A673 (cell line): Measurements from ENCODE around the gene DCC. TPM values are rescaled to one million over a fixed set of nuclear protein-coding genes. Genes with fewer than 3 reads are reported as not detected.
"Not testable (repeated sequence)": the region's sequence is repeated elsewhere in the genome, so short reads cannot be mapped to it uniquely, and the experiment has no call there.

Experiments used
- BruUV-seq: library from RNA; stranded (reverse); fragments of 400-500 nt; replicated peaks from 2 replicates; lab custom pipeline; 2021; lab: Mats Ljungman, UMichigan
- CTCF ChIA-PET: fragments of 300-600 bp; sonication (Branson Sonifier 250); formaldehyde crosslinking; loops from one replicate; lab custom pipeline; 2022; ENCODE audit warnings: antibody characterized with exemption; lab: Charles Lee
- POLR2A ChIA-PET: fragments of 300-600 bp; sonication (Branson Sonifier 250); formaldehyde crosslinking; loops from one replicate; lab custom pipeline; 2022; ENCODE audit warnings: antibody characterized with exemption; ENCODE audit not compliant: low non-redundant PET; lab: Charles Lee
- DNase-seq: peaks from one replicate; pipeline ENCODE4 v3.0.0-alpha.2; 2015; ENCODE audit warnings: low spot score
- H3K27ac ChIP-seq: fragments of 200-600 bp; sonication (generic); 2 replicates; pipeline ENCODE4 v1.5.1; 2016; ENCODE audit warnings: mixed run types, low read depth, mild to moderate bottlenecking, mixed read lengths, antibody characterized with exemption, low read length; ENCODE audit not compliant: poor library complexity, severe bottlenecking
- H3K27me3 ChIP-seq: fragments of 200-600 bp; sonication (generic); replicated peaks from 2 replicates; pipeline ENCODE4 v1.6.1; 2017; ENCODE audit warnings: mixed run types, low read depth, mild to moderate bottlenecking, mixed read lengths, antibody characterized with exemption, low read length; ENCODE audit not compliant: insufficient read depth, poor library complexity
- H3K36me3 ChIP-seq: fragments of 200-600 bp; sonication (generic); 2 replicates; pipeline ENCODE4 v1.6.1; 2016; ENCODE audit warnings: mixed run types, mild to moderate bottlenecking, mixed read lengths, antibody characterized with exemption, low read length; ENCODE audit not compliant: insufficient read depth, poor library complexity, severe bottlenecking
- H3K4me1 ChIP-seq: fragments of 200-600 bp; sonication (generic); 2 replicates; pipeline ENCODE4 v1.6.1; 2017; ENCODE audit warnings: mixed run types, mild to moderate bottlenecking, mixed read lengths, antibody characterized with exemption, low read length; ENCODE audit not compliant: insufficient read depth, poor library complexity, severe bottlenecking
- H3K4me3 ChIP-seq: fragments of 200-600 bp; sonication (generic); 2 replicates; pipeline ENCODE4 v1.5.1; 2016; ENCODE audit warnings: low read depth, mixed run types, mild to moderate bottlenecking, mixed read lengths, low read length; ENCODE audit not compliant: poor library complexity, severe bottlenecking
- H3K9me3 ChIP-seq: fragments of 200-600 bp; sonication (generic); 2 replicates; pipeline ENCODE4 v1.6.1; 2016; ENCODE audit warnings: mixed run types, low read depth, mild to moderate bottlenecking, mixed read lengths, antibody characterized with exemption, low read length; ENCODE audit not compliant: poor library complexity, severe bottlenecking
- CTCF ChIP-seq: fragments of 300-800, 200-600 bp; sonication (generic); conservative IDR thresholded peaks from 2 replicates; pipeline ENCODE4 v1.5.1; 2017; ENCODE audit warnings: low read depth, mild to moderate bottlenecking, antibody characterized with exemption, low read length, moderate library complexity, mixed read lengths
- EZH2 ChIP-seq: fragments of 200-600 bp; sonication (generic); IDR thresholded peaks from 2 replicates; pipeline ENCODE4 v1.6.1; 2017; ENCODE audit warnings: borderline replicate concordance, low read depth, mild to moderate bottlenecking, mixed read lengths, antibody characterized with exemption, low read length; ENCODE audit not compliant: poor library complexity, severe bottlenecking
- intact Hi-C: fragments of 100-400 bp; cut with micrococcal nuclease; formaldehyde crosslinking; loops from one replicate; pipeline ENCODE4 v1.10.0; 2022; ENCODE audit not compliant: unreplicated experiment
- total RNA-seq: library from RNA; stranded (reverse); gene quantifications from 2 replicates; pipeline ENCODE4 v1.2.3, GENCODE V29; 2021

DCC gene
- total RNA-seq, 1 experiment from 2014 or later, result 93.0 TPM

- Histone ChIP-seq H3K27ac (no peak overlapping the region), H3K36me3 (peaks cover 4% of the 10 kb centered on the region), H3K27me3 (no peaks in the 10 kb centered on the region), H3K4me3 (no peak overlapping the region), H3K9me3 (no peaks in the 10 kb centered on the region), H3K4me1 (no peaks in the 10 kb centered on the region)
- BruUV-seq, result no TSS peak
- no peak for DNase-seq
- POLR2A ChIA-PET, result no interaction called here
- intact Hi-C loops, result no loop called here
- TF ChIP-seq CTCF, result no peak
- TF ChIP-seq EZH2, result no peak
- CTCF ChIA-PET, result no interaction called here
Measured at GRCh38 chr18:53509886-53510285, 1169.9 kb downstream of the DCC start.

DNA sequence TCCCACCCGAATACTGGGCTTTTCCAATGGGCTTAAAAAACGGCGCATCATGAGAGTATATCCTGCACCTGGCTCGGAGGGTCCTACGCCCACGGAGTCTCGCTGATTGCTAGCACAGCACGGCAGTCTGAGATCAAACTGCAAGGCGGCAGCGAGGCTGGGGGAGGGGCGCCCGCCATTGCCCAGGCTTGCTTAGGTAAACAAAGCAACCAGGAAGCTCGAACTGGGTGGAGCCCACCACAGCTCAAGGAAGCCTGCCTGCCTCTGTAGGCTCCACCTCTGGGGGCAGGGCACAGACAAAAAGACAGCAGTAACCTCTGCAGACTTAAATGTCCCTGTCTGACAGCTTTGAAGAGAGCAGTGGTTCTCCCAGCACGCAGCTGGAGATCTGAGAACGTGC, 1171.7 kb downstream of the DCC start:
- CTCF ChIA-PET, H3K36me3 ChIP-seq, POLR2A ChIA-PET, intact Hi-C loops, H3K27ac ChIP-seq, H3K4me3 ChIP-seq, H3K9me3 ChIP-seq, H3K4me1 ChIP-seq, DNase-seq, BruUV-seq, H3K27me3 ChIP-seq: not testable (repeated sequence)

DNA sequence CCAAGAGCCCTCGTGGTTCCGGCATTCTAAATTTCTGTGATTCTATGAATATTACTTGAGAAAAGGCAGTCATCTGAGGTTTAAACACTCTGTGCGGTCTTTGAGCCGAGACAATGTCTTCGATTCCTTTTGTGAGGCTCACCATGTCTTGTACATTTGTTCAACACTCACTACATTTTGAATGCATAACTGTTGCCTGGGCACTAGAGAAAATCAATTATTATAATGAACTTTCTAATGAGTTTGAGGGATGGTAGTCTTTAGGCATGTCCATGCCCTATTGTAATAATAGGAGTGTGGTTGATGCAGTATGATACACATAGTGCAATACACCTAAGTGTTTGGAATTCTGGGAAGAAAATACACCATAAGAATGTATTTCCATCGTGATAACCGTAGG, 1181.1 kb downstream of the DCC start:
- H3K4me1 ChIP-seq, result peaks cover 7% of the 10 kb centered on the region
- intact Hi-C loops, result no loop called here
- H3K27me3 ChIP-seq, result no peaks in the 10 kb centered on the region
- no peak overlapping the region for H3K4me3 ChIP-seq
- no peak overlapping the region for H3K27ac ChIP-seq
- TF ChIP-seq CTCF (no peak), EZH2 (no peak)
- no peak for DNase-seq
- POLR2A ChIA-PET, result no interaction called here
- H3K36me3 ChIP-seq, result no peaks in the 10 kb centered on the region
- CTCF ChIA-PET, result no interaction called here
- BruUV-seq, result no TSS peak
- H3K9me3 ChIP-seq, result no peaks in the 10 kb centered on the region

DNA sequence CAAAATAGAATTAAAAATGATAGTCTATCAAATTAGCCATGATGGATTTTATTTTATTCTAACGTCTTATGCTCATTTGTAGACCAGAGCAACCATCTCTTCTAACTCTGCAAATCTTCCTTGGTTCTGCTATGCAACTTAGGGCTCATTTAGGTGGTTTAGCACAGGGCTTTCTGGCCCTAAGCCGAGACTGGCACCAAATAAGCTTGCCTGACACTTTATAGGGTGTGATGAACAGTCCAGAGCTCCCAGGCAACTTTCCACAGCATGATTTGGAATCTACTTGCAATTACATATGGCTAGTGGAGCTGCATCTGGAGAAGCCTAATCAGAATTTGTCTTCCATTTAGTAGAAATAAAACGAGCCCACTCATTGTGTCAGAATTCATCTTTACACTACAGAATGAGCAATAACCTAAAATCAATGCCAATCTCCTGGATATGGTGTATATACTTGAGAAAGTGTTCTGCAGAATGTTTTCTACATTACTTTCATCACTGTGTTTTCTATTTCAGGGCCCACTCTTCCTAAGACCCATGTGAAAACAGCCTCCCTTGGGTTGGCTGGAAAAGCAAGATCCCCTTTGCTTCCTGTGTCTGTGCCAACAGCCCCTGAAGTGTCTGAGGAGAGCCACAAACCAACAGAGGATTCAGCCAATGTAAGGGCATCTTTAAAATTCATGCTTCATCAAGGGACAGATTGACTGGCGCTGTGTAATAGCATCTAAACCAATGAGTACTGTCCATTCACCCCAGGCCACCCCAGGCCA, 1186.3 kb downstream of the DCC start:
- TF ChIP-seq CTCF, result no peak
- TF ChIP-seq EZH2, result no peak
- intact Hi-C loops, result no loop called here
- Histone ChIP-seq H3K27me3 (no peaks in the 10 kb centered on the region), H3K36me3 (no peaks in the 10 kb centered on the region), H3K27ac (no peak overlapping the region), H3K9me3 (no peaks in the 10 kb centered on the region), H3K4me3 (no peak overlapping the region), H3K4me1 (peaks cover 6% of the 10 kb centered on the region)
- no peak for DNase-seq
- POLR2A ChIA-PET, result no interaction called here
- no TSS peak for BruUV-seq
- CTCF ChIA-PET, result no interaction called here
